Bronchial epithelial cell (primary cell): Measurements from ENCODE around the gene FGF4. TPM values are rescaled to one million over a fixed set of nuclear protein-coding genes. Genes with fewer than 3 reads are reported as not detected.

ENCODE experiments used
- DNase-seq: peaks from one replicate; pipeline ENCODE4 v3.0.0-alpha.2; 2010; ENCODE audit warnings: low read depth
- FAIRE-seq: peaks from 2 replicates; lab custom pipeline; 2011; peaks lifted over from hg19 to GRCh38; lab: Jason Lieb, UNC
- H3K27me3 ChIP-seq: 2 replicates; pipeline ENCODE4 v1.5.1; 2011; ENCODE audit warnings: low read length; ENCODE audit not compliant: control insufficient read depth, insufficient read depth
- H3K36me3 ChIP-seq: 2 replicates; pipeline ENCODE4 v1.5.1; 2011; ENCODE audit warnings: low read length; ENCODE audit not compliant: control insufficient read depth, insufficient read depth
- H3K4me3 ChIP-seq: 2 replicates; pipeline ENCODE4 v1.5.1; 2011; ENCODE audit warnings: mild to moderate bottlenecking, low read depth, low read length, control low read depth
- total RNA-seq: library from RNA; depleted of rRNA; stranded (reverse); fragments of >200 nt; gene quantifications from 2 replicates; pipeline ENCODE4 v1.2.1, GENCODE V29; 2014
- TF ChIP-seq, protein P1 (sequence below): IDR thresholded peaks from 2 replicates; pipeline ENCODE4 v1.5.1; 2011; ENCODE audit warnings: mild to moderate bottlenecking, moderate library complexity, low read length, control low read depth, inconsistent platforms; ENCODE audit not compliant: insufficient read depth, severe bottlenecking

The FGF4 gene
- total RNA-seq, 1 donor from 2014 or later, result not detected

DNA sequence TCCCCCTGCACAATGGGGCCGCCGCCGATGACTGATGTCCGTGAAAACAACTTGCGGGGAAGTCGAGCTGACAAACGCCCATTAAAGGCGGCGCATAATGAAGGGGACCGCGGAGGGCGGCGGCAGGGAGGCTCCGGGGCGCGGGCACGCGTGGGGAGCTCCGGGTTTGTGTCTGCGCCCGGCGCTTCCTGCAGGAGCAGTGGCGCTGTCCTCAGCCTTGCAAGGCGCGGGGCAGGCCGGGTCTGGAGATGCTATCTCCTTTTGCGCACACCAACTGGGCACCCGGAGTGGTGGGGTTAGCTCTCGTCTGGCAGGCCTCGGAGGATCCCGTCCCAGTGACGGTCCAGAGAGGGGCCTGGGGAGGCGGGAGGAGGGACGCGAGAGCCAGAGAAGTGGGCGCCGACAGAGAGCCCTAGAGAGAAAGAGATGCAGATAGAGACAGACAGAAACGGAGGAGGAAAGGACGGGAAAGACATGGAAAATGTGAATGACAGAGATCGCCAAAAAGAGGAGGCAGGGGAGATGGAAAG lies 44.5 kb upstream of the FGF4 start:
- TF ChIP-seq, protein P1, sequence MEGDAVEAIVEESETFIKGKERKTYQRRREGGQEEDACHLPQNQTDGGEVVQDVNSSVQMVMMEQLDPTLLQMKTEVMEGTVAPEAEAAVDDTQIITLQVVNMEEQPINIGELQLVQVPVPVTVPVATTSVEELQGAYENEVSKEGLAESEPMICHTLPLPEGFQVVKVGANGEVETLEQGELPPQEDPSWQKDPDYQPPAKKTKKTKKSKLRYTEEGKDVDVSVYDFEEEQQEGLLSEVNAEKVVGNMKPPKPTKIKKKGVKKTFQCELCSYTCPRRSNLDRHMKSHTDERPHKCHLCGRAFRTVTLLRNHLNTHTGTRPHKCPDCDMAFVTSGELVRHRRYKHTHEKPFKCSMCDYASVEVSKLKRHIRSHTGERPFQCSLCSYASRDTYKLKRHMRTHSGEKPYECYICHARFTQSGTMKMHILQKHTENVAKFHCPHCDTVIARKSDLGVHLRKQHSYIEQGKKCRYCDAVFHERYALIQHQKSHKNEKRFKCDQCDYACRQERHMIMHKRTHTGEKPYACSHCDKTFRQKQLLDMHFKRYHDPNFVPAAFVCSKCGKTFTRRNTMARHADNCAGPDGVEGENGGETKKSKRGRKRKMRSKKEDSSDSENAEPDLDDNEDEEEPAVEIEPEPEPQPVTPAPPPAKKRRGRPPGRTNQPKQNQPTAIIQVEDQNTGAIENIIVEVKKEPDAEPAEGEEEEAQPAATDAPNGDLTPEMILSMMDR, result no peak
- H3K36me3 ChIP-seq, result no peaks in the 10 kb centered on the region
- no peak for DNase-seq
- H3K27me3 ChIP-seq, result peaks cover 27% of the 10 kb centered on the region
- no peak for FAIRE-seq
- no peak overlapping the region for H3K4me3 ChIP-seq

DNA sequence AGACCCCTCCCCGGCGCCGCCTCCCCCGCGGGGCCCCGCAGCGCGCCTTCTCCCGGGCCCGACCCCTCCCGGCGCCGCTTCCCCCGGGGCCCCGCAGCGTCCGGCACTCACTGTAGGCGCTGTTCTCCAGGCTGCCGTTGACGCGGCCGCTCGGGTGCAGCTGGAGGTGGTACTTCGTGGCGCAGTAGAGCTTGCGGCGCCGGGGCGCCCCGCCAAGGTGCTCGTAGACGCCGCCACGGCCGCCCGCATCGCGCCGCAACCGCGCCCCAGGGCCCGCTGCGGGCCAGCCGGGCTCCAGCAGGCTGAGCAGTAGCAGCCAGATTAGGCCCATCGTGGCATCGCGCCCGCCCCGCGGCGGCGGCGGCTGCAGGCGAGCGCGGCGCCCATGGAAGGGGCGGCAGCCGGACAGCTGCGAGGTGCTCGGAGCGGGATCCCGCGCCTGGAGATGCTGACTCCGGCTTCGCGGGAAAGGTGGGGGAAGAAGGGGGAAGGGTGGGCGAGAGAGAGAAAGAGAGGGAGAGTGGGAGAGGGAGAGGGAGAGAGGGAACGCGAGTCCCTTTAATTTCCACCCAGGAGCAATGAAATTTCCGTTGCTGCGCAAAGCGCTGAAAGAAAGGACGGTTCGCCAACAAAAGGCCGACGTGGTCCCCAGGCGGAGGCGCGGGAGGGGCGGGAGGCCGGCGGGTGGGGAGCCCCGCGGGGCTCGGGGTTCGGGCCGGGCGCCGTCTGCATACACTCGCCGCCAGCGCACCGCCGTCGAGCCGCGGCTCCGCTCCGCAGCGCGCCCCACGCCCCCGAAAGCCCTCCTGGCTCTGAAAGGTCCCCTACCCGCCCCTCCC lies 43.7 kb upstream of the FGF4 start, which contains the start of gene FGF3:
Gene FGF3, minus strand, starts transcription at position 814 of the 839 bp plus-strand sequence. Its CDS starts 483 bp downstream, at position 331.
- Histone ChIP-seq H3K36me3 (no peaks in the 10 kb centered on the region), H3K4me3 (no peak within 1 kb of the TSS), H3K27me3 (peaks cover 27% of the 10 kb centered on the region)
- TF ChIP-seq, protein P1, result no peak
- no peak for DNase-seq
- no peak for FAIRE-seq

DNA sequence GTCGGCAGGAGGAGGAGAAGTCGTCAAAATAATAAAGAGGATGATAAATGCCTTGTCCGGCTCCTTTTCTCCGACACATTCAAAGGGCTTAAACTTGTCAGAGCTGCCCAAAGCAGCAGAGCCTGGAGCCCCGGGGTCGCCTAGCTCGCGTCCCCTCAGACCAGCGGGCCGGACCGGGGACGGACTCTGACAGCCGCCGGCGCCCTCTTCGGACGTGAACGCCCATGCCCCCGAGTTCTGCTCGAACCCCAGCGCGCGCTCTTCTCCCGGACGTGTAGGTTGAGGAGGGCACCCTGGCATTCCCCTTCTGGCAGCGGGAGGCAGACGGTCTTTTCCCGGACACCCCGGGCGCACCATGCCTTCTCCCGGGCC lies 43.1 kb upstream of the FGF4 start:
- TF ChIP-seq, protein P1, result no peak
- FAIRE-seq, result no peak
- no peaks in the 10 kb centered on the region for H3K36me3 ChIP-seq
- no peak for DNase-seq
- no peak overlapping the region for H3K4me3 ChIP-seq
- H3K27me3 ChIP-seq, result peaks cover 27% of the 10 kb centered on the region

DNA sequence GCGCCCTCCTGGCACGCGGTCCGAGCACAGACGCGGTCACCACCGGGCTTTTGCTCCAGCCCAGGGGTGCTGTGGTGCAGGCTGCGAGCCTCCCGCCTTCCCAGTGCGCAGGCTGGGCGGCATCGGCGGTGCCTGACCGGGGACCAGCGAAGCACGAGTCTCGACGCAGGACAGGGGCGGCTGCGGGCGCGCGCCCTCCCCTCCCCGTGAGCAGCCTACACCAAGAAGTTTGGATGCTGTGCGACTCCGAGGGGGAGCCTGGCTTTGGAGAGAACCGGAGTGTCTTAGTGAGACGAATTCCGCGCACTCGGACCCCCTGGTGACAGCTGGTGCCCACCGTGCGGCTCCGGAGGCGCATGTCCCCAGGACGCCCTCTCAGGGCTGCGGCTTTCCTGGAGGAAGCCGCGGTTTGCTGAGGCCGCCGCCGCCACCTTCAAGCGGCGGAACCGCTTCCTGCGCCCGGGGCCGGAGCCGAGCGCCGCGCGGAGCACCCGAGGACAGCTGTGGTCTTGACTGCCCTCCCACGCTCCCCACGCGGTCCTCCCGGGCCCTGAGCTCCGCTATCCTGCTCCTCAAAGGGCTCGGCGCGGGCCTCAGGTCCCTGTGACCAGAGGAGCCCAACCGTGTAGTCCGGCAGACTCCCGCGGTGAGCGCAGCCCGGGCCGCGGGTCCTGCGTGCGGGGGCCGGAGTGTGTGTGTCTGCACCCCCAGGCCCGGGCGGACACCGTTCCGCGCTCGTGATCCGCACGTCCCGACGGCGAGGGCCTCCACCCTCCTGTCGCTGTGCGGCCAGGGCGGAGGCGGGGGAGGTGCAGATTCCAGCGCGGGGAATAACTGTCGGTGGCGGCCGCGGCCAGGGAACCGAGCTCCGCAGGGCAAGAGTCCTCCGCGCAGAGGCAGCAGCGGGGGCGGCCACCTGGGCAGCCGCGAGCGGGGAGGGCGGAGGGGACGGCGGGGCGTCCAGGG lies 42.4 kb upstream of the FGF4 start:
- Histone ChIP-seq H3K36me3 (no peaks in the 10 kb centered on the region), H3K27me3 (peaks cover 25% of the 10 kb centered on the region), H3K4me3 (no peak overlapping the region)
- no peak for DNase-seq
- TF ChIP-seq, protein P1, result no peak
- FAIRE-seq, result no peak

DNA sequence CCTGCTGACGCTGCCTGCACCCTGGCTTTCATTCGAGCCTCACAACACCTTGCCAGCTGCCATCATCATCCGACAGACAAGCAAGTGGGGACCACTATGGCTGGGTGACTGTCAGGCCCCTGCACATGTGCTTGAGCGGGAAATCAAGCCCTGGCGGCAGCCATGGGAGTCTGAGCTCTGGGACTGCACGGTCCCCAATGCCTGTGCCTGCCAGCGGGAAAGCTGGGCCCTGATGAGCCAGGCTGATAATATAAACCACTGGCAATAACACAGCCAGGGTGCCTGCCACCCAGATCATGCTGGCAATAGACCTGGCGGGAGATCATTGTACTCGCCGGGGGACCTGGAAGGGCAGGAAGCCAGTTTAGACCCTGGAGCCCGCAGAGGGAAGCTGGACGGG lies 41.5 kb upstream of the FGF4 start:
- H3K4me3 ChIP-seq, result no peak overlapping the region
- no peaks in the 10 kb centered on the region for H3K36me3 ChIP-seq
- DNase-seq (no peak), FAIRE-seq (no peak)
- TF ChIP-seq, protein P1, result no peak
- peaks cover 25% of the 10 kb centered on the region for H3K27me3 ChIP-seq
